HFFc6 (cell line): ENCODE data around the gene PCDHGC4. TPM values are rescaled to one million over a fixed set of nuclear protein-coding genes. Genes with fewer than 3 reads are reported as not detected.

Source experiments
- DNase-seq: peaks from one replicate; pipeline ENCODE4 v3.0.0-alpha.2; 2018
- H3K27ac Mint-ChIP-seq: 2 replicates; pipeline ENCODE4 v1.8.0; 2020; ENCODE audit warnings: mild to moderate bottlenecking, mixed read lengths
- H3K27me3 Mint-ChIP-seq: 2 replicates; pipeline ENCODE4 v1.8.0; 2021; ENCODE audit warnings: mild to moderate bottlenecking, moderate library complexity, mixed read lengths; ENCODE audit not compliant: insufficient read depth
- H3K36me3 Mint-ChIP-seq: 2 replicates; pipeline ENCODE4 v1.8.0; 2021; ENCODE audit warnings: low read depth, mixed read lengths
- H3K4me1 Mint-ChIP-seq: 2 replicates; pipeline ENCODE4 v1.8.0; 2020; ENCODE audit warnings: low read depth, mixed read lengths
- H3K4me3 Mint-ChIP-seq: 2 replicates; pipeline ENCODE4 v1.8.0; 2020; ENCODE audit warnings: mild to moderate bottlenecking, moderate library complexity, mixed read lengths
- H3K9me3 Mint-ChIP-seq: 2 replicates; pipeline ENCODE4 v1.8.0; 2020; ENCODE audit warnings: mild to moderate bottlenecking, mixed read lengths
- total RNA-seq, 6 experiments: library from RNA; stranded (reverse); fragmentation: NEBNext Ultra II Directional; extraction: Animal tissue kit (Norgen Biotek cat#: 25700); gene quantifications; 2 replicates in 1 of 6; 3 replicates in 5 of 6; pipeline ENCODE4 v1.2.3, GENCODE V29; 2021
- TF ChIP-seq, protein P1 (sequence below): fragments of 200-600 bp; sonication (generic); IDR thresholded peaks from 2 replicates; pipeline ENCODE4 v1.5.0; 2021; ENCODE audit warnings: antibody characterized with exemption, mild to moderate bottlenecking

Gene PCDHGC4
- total RNA-seq, 6 experiments from 2014 or later, result 0.34 to 1.4 (median 0.62) TPM

GRCh38 chr5:141486091-141486490 is 1.3 kb downstream of the PCDHGC4 start:
- Mint-ChIP-seq H3K9me3 (no peaks in the 10 kb centered on the region), H3K36me3 (peaks cover 32% of the 10 kb centered on the region), H3K27ac (no peak overlapping the region), H3K4me3 (no peak overlapping the region), H3K27me3 (no peaks in the 10 kb centered on the region), H3K4me1 (peaks cover 70% of the 10 kb centered on the region)
- TF ChIP-seq, protein P1, sequence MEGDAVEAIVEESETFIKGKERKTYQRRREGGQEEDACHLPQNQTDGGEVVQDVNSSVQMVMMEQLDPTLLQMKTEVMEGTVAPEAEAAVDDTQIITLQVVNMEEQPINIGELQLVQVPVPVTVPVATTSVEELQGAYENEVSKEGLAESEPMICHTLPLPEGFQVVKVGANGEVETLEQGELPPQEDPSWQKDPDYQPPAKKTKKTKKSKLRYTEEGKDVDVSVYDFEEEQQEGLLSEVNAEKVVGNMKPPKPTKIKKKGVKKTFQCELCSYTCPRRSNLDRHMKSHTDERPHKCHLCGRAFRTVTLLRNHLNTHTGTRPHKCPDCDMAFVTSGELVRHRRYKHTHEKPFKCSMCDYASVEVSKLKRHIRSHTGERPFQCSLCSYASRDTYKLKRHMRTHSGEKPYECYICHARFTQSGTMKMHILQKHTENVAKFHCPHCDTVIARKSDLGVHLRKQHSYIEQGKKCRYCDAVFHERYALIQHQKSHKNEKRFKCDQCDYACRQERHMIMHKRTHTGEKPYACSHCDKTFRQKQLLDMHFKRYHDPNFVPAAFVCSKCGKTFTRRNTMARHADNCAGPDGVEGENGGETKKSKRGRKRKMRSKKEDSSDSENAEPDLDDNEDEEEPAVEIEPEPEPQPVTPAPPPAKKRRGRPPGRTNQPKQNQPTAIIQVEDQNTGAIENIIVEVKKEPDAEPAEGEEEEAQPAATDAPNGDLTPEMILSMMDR, result no peak
- DNase-seq, result no peak

- TF ChIP-seq, protein P1, result no peak
- no peak for DNase-seq
- Mint-ChIP-seq H3K4me1 (peaks cover 69% of the 10 kb centered on the region), H3K36me3 (peaks cover 32% of the 10 kb centered on the region), H3K27me3 (no peaks in the 10 kb centered on the region), H3K27ac (no peak overlapping the region), H3K4me3 (no peak overlapping the region), H3K9me3 (no peaks in the 10 kb centered on the region)
Measured at GRCh38 chr5:141487131-141487530, 2.3 kb downstream of the PCDHGC4 start.

GRCh38 chr5:141488591-141489561 is 4.0 kb downstream of the PCDHGC4 start, which contains the start of gene PCDHGC5:
TSS of gene PCDHGC5 (plus strand) at chr5:141489081. CDS start at chr5:141489241, 160 bp downstream.
- no peaks in the 10 kb centered on the region for H3K9me3 Mint-ChIP-seq
- no peaks in the 10 kb centered on the region for H3K27me3 Mint-ChIP-seq
- DNase-seq, result peak; percentile 76
- peaks cover 56% of the 10 kb centered on the region for H3K4me1 Mint-ChIP-seq
- H3K27ac Mint-ChIP-seq, result peak within 1 kb of the TSS; percentile 83
- peaks cover 32% of the 10 kb centered on the region for H3K36me3 Mint-ChIP-seq
- peak within 1 kb of the TSS; percentile 81 for H3K4me3 Mint-ChIP-seq
- TF ChIP-seq, protein P1, result no peak

- Mint-ChIP-seq H3K9me3 (no peaks in the 10 kb centered on the region), H3K27ac (peak overlapping the region; percentile 83; the same call in 1 of the 2 replicates), H3K27me3 (no peaks in the 10 kb centered on the region), H3K4me1 (peaks cover 58% of the 10 kb centered on the region), H3K36me3 (peaks cover 26% of the 10 kb centered on the region), H3K4me3 (peak overlapping the region; percentile 81)
- DNase-seq, result no peak
- TF ChIP-seq, protein P1, result no peak
Measured at GRCh38 chr5:141489841-141490240, 5.0 kb downstream of the PCDHGC4 start.

GRCh38 chr5:141490271-141490670 is 5.4 kb downstream of the PCDHGC4 start:
- peaks cover 26% of the 10 kb centered on the region for H3K36me3 Mint-ChIP-seq
- H3K9me3 Mint-ChIP-seq, result no peaks in the 10 kb centered on the region
- peaks cover 61% of the 10 kb centered on the region for H3K4me1 Mint-ChIP-seq
- peak overlapping the region; percentile 83 for H3K27ac Mint-ChIP-seq
- TF ChIP-seq, protein P1, result no peak
- H3K27me3 Mint-ChIP-seq, result no peaks in the 10 kb centered on the region
- no peak overlapping the region for H3K4me3 Mint-ChIP-seq
- DNase-seq, result no peak
